SK-N-SH (cell line): ENCODE measurements around the gene MOBP. TPM values are rescaled to one million over a fixed set of nuclear protein-coding genes. Genes with fewer than 3 reads are reported as not detected.

Experiments
- CTCF ChIA-PET: fragments of 300-600, 350-600 bp; formaldehyde crosslinking; extraction: SDS; loops from one replicate; lab custom pipeline; 2021; lab: Yijun Ruan, JAX
- POLR2A ChIA-PET: fragments of 350-600 bp; sonication (Branson Sonifier 250); formaldehyde crosslinking; extraction: SDS; loops from one replicate; lab custom pipeline; 2020; ENCODE audit warnings: antibody characterized with exemption, inconsistent platforms; lab: Yijun Ruan, JAX
- DNase-seq: peaks from one replicate; pipeline ENCODE4 v3.0.0; 2012
- H2AFZ ChIP-seq: fragments of 200-600 bp; sonication (generic); 2 replicates; pipeline ENCODE4 v1.8.1; 2016; ENCODE audit warnings: antibody characterized with exemption, mild to moderate bottlenecking, low read depth
- H3F3A ChIP-seq: fragments of 200-600 bp; sonication (generic); replicated peaks from 2 replicates; pipeline ENCODE3; 2016; ENCODE audit warnings: antibody characterized with exemption, mild to moderate bottlenecking; ENCODE audit not compliant: insufficient read depth
- H3K27ac ChIP-seq, 2 experiments: fragments of 200-500 bp in 1 of 2; fragments of 200-600 bp in 1 of 2; sonication (Bioruptor generic) in 1 of 2; sonication (generic), shearing (Covaris generic) in 1 of 2; 2 replicates each; pipeline versions ENCODE4 v1.5.1 to v1.6.1; 2014 to 2016; ENCODE audit warnings: low read depth in 2 of 2, inconsistent platforms in 1 of 2, low read length in 1 of 2, mild to moderate bottlenecking in 1 of 2, mixed read lengths in 1 of 2
- H3K27me3 ChIP-seq: fragments of 200-600 bp; sonication (generic), shearing (Covaris generic); 2 replicates; pipeline ENCODE4 v1.6.1; 2016; ENCODE audit warnings: mixed run types; ENCODE audit not compliant: insufficient read depth
- H3K36me3 ChIP-seq, 2 experiments: fragments of 200-500 bp in 1 of 2; fragments of 200-600 bp in 1 of 2; sonication (Bioruptor generic) in 1 of 2; sonication (generic) in 1 of 2; replicated peaks in 1 of 2; 2 replicates each; pipeline versions ENCODE3 to v1.5.1; 2014 to 2016; ENCODE audit warnings: low read length in 1 of 2, mild to moderate bottlenecking in 1 of 2; ENCODE audit not compliant: insufficient read depth in 2 of 2, control insufficient read depth in 1 of 2
- H3K4me1 ChIP-seq, 2 experiments: fragments of 200-500 bp in 1 of 2; fragments of 200-600 bp in 1 of 2; sonication (Bioruptor generic) in 1 of 2; sonication (generic), shearing (Covaris generic) in 1 of 2; 2 replicates each; pipeline versions ENCODE4 v1.5.1 to v1.6.1; 2014 to 2016; ENCODE audit warnings: low read depth in 1 of 2, low read length in 1 of 2, mixed run types in 1 of 2; ENCODE audit not compliant: insufficient read depth in 2 of 2, control insufficient read depth in 1 of 2
- H3K4me2 ChIP-seq: fragments of 200-600 bp; sonication (generic), shearing (Covaris generic); 2 replicates; pipeline ENCODE4 v1.6.1; 2017; ENCODE audit warnings: mixed run types
- H3K4me3 ChIP-seq, 2 experiments: fragments of 200-500 bp in 1 of 2; fragments of 200-600 bp in 1 of 2; sonication (Bioruptor generic) in 1 of 2; sonication (generic), shearing (Covaris generic) in 1 of 2; 2 replicates each; pipeline versions ENCODE4 v1.5.1 to v1.8.1; 2014 to 2016; ENCODE audit warnings: low read depth in 2 of 2, inconsistent platforms in 1 of 2, low read length in 1 of 2, mild to moderate bottlenecking in 1 of 2, mixed read lengths in 1 of 2, moderate library complexity in 1 of 2
- H3K79me2 ChIP-seq: fragments of 200-600 bp; sonication (generic); 2 replicates; pipeline ENCODE4 v1.8.1; 2017; ENCODE audit warnings: mild to moderate bottlenecking; ENCODE audit not compliant: insufficient read depth
- H3K9ac ChIP-seq: fragments of 200-600 bp; sonication (generic); 2 replicates; pipeline ENCODE4 v1.6.1; 2017; ENCODE audit warnings: mixed run types
- H3K9me2 ChIP-seq: fragments of 200-600 bp; sonication (generic); 2 replicates; pipeline ENCODE4 v1.6.1; 2017; ENCODE audit warnings: mixed run types
- H3K9me3 ChIP-seq: fragments of 200-600 bp; sonication (generic); 2 replicates; pipeline ENCODE4 v1.6.1; 2017; ENCODE audit warnings: mixed run types, mild to moderate bottlenecking, moderate library complexity
- H4K20me1 ChIP-seq: fragments of 200-600 bp; sonication (generic); 2 replicates; pipeline ENCODE4 v1.6.1; 2017; ENCODE audit warnings: mild to moderate bottlenecking, mixed run types; ENCODE audit not compliant: insufficient read depth
- CHD2 ChIP-seq: fragments of 150-350 bp; IDR thresholded peaks from 2 replicates; pipeline ENCODE4 v1.6.1; 2018; ENCODE audit warnings: low read length; ENCODE audit not compliant: partially characterized antibody
- CTCF ChIP-seq: fragments of 200-600 bp; sonication (generic); IDR thresholded peaks from 2 replicates; pipeline ENCODE4 v1.6.1; 2017; ENCODE audit warnings: antibody characterized with exemption, mild to moderate bottlenecking, moderate library complexity
- ELF1 ChIP-seq: IDR thresholded peaks from 2 replicates; pipeline ENCODE4 v1.4.0; 2012
- EP300 ChIP-seq, 2 experiments: IDR thresholded peaks; 2 replicates each; pipeline versions ENCODE4 v1.4.0 to v1.6.1; 2012; ENCODE audit warnings: borderline replicate concordance in 1 of 2, low read depth in 1 of 2, low read length in 1 of 2
- FOSL2 ChIP-seq: IDR thresholded peaks from 2 replicates; pipeline ENCODE4 v1.4.0; 2012; ENCODE audit warnings: low read depth, mild to moderate bottlenecking, moderate library complexity, borderline replicate concordance
- GATA2 ChIP-seq: sonication (generic); formaldehyde crosslinking; IDR thresholded peaks from 2 replicates; pipeline ENCODE4 v1.5.0; 2020; ENCODE audit warnings: mild to moderate bottlenecking, missing genetic modification reagents
- IRF3 ChIP-seq: fragments of 150-350 bp; IDR thresholded peaks from 2 replicates; pipeline ENCODE4 v1.6.1; 2016; ENCODE audit warnings: mild to moderate bottlenecking, low read depth, low read length
- JUND ChIP-seq: IDR thresholded peaks from 2 replicates; pipeline ENCODE4 v1.4.0; 2012
- MAX ChIP-seq: IDR thresholded peaks from 2 replicates; pipeline ENCODE4 v1.4.0; 2012; ENCODE audit warnings: low read depth
- MXI1 ChIP-seq: IDR thresholded peaks from 2 replicates; pipeline ENCODE4 v1.6.1; 2012; ENCODE audit warnings: mild to moderate bottlenecking, low read depth, low read length, improper control_type of control experiment
- NFIC ChIP-seq: IDR thresholded peaks from 2 replicates; pipeline ENCODE4 v1.4.0; 2012; ENCODE audit warnings: borderline replicate concordance
- NRF1 ChIP-seq: IDR thresholded peaks from 2 replicates; pipeline ENCODE4 v1.6.1; 2012; ENCODE audit warnings: low read depth, mild to moderate bottlenecking, low read length
- RCOR1 ChIP-seq: fragments of 150-350 bp; IDR thresholded peaks from 2 replicates; pipeline ENCODE4 v1.6.1; 2017; ENCODE audit warnings: antibody characterized with exemption, low read length
- SIN3A ChIP-seq: IDR thresholded peaks from 2 replicates; pipeline ENCODE4 v1.6.1; 2012; ENCODE audit warnings: low read depth, mild to moderate bottlenecking, low read length, moderate library complexity, borderline replicate concordance
- TEAD4 ChIP-seq: IDR thresholded peaks from 2 replicates; pipeline ENCODE4 v1.4.0; 2012; ENCODE audit warnings: mild to moderate bottlenecking, borderline replicate concordance; ENCODE audit not compliant: insufficient read depth
- USF1 ChIP-seq: IDR thresholded peaks from 2 replicates; pipeline ENCODE4 v1.4.0; 2012; ENCODE audit warnings: low read depth, borderline replicate concordance
- USF2 ChIP-seq: fragments of 150-350 bp; IDR thresholded peaks from 2 replicates; pipeline ENCODE4 v1.6.1; 2017; ENCODE audit warnings: antibody characterized with exemption, low read length, low read depth, borderline replicate concordance
- ZBTB33 ChIP-seq: IDR thresholded peaks from 2 replicates; pipeline ENCODE4 v1.4.0; 2012; ENCODE audit warnings: low read depth, borderline replicate concordance
- WGBS: methylation state at CpG from one replicate; pipeline ENCODE4 v1.1.6; 2017; ENCODE audit warnings: low lambda C conversion rate; 5-methylcytosine and 5-hydroxymethylcytosine counted together
- polyA plus RNA-seq, 3 experiments: library from polyadenylated mRNA; depleted of rRNA; stranded (reverse); fragments of >200 nt; gene quantifications; 2 replicates each; pipeline ENCODE4 v1.2.3, GENCODE V29; 2012

The MOBP gene
- polyA plus RNA-seq, 1 of the 3 experiments (the other 2 are of a cell fraction), result not detected

- 18% methylated on average over 3 of the region's 3 CpGs for WGBS
- Histone ChIP-seq H3K9ac (no peak overlapping the region), H3K9me2 (no peaks in the 10 kb centered on the region), H3K27me3 (no peaks in the 10 kb centered on the region), H4K20me1 (no peaks in the 10 kb centered on the region), H3K9me3 (no peaks in the 10 kb centered on the region), H3K36me3 (no peaks in the 10 kb centered on the region), H3K4me3 (no peak overlapping the region), H3K4me2 (no peak overlapping the region), H3K4me1 (no peaks in the 10 kb centered on the region; a peak in 1 of 4 replicates), H3F3A (no peaks in the 10 kb centered on the region), H3K27ac (no peak overlapping the region), H3K79me2 (no peaks in the 10 kb centered on the region)
- POLR2A ChIA-PET, result no interaction called here
- TF ChIP-seq RCOR1, result no peak
- no peak for TF ChIP-seq USF1
- TF ChIP-seq CTCF, result no peak
- no peak for TF ChIP-seq IRF3
- no peak for TF ChIP-seq SIN3A
- TF ChIP-seq TEAD4, result no peak
- TF ChIP-seq JUND, result no peak
- no peak for TF ChIP-seq NRF1
- TF ChIP-seq CHD2, result no peak
- no peak for TF ChIP-seq GATA2
- no peak for TF ChIP-seq MAX
- TF ChIP-seq NFIC, result no peak
- TF ChIP-seq, all 33 proteins: peak for 0
- CTCF ChIA-PET, result interaction anchor here (0.9 to 1.8 kb wide), 2 partner anchors 9 to 415 kb away, joined by 3 to 5 read pairs; no protein-coding TSS in a partner anchor
- H2AFZ ChIP-seq, result no peak overlapping the region
- DNase-seq, result no peak
Observed at GRCh38 chr3:39513791-39514369, 46.4 kb downstream of the MOBP start.

GRCh38 chr3:39515681-39516441 is 48.4 kb downstream of the MOBP start:
- H3K36me3 ChIP-seq, result no peaks in the 10 kb centered on the region
- H3K9me2 ChIP-seq, result no peaks in the 10 kb centered on the region
- no peak overlapping the region for H3K4me2 ChIP-seq
- no peaks in the 10 kb centered on the region for H3K27me3 ChIP-seq
- no peaks in the 10 kb centered on the region for H3K9me3 ChIP-seq
- H4K20me1 ChIP-seq, result no peaks in the 10 kb centered on the region
- H3K9ac ChIP-seq, result no peak overlapping the region
- DNase-seq, result no peak
- H2AFZ ChIP-seq, result no peak overlapping the region
- POLR2A ChIA-PET, result no interaction called here
- H3K27ac ChIP-seq, result no peak overlapping the region
- H3K79me2 ChIP-seq, result no peaks in the 10 kb centered on the region
- WGBS, result 56% methylated on average over 11 of the region's 11 CpGs
- no peaks in the 10 kb centered on the region for H3F3A ChIP-seq
- CTCF ChIA-PET, result interaction anchor here (0.7 kb wide), 1 partner anchor 68 kb away, joined by 3 read pairs; no protein-coding TSS in a partner anchor
- H3K4me3 ChIP-seq, result no peak overlapping the region
- H3K4me1 ChIP-seq, result no peaks in the 10 kb centered on the region; a peak in 1 of 4 replicates
- TF ChIP-seq SIN3A (no peak), MXI1 (no peak), ELF1 (no peak), ZBTB33 (no peak), NRF1 (no peak), FOSL2 (no peak), USF1 (no peak), USF2 (no peak), EP300 (IDR thresholded peaks at IDR 0.05; ENCODE audit: borderline replicate concordance in 1 of 2, low read depth in 1 of 2, low read length in 1 of 2) (no peak)
